ENCODE results near the gene JUP. TPM values are rescaled to one million over a fixed set of nuclear protein-coding genes. Genes with fewer than 3 reads are reported as not detected.
"Not testable (repeated sequence)": the region's sequence is repeated elsewhere in the genome, so short reads cannot be mapped to it uniquely, and the experiment has no call there.

The JUP gene
- total RNA-seq, 1 donor from 2014 or later: 1.3 TPM

- intact Hi-C loops (cut with micrococcal nuclease): no loop called here
- Mint-ChIP-seq H3K27me3 (ENCODE audit: low read depth) (peaks cover 32% of the 10 kb centered on the region), H3K4me3 (ENCODE audit: low read depth) (no peak overlapping the region), H3K4me1 (ENCODE audit: low read depth) (peaks cover 17% of the 10 kb centered on the region), H3K9me3 (no peaks in the 10 kb centered on the region), H3K27ac (no peak overlapping the region), H3K36me3 (ENCODE audit: low read depth) (no peaks in the 10 kb centered on the region)
- no peak for DNase-seq (ENCODE audit: low spot score)
Observed at GRCh38 chr17:41784207-41784744, 2.2 kb downstream of the JUP start.

- no peak for DNase-seq (ENCODE audit: low spot score)
- Mint-ChIP-seq H3K36me3 (ENCODE audit: low read depth) (no peaks in the 10 kb centered on the region), H3K4me1 (ENCODE audit: low read depth) (peaks cover 15% of the 10 kb centered on the region), H3K27ac (no peak overlapping the region), H3K9me3 (no peaks in the 10 kb centered on the region), H3K4me3 (ENCODE audit: low read depth) (no peak overlapping the region), H3K27me3 (ENCODE audit: low read depth) (peaks cover 22% of the 10 kb centered on the region)
- intact Hi-C loops (cut with micrococcal nuclease): no loop called here
Observed at GRCh38 chr17:41782142-41782541, 4.4 kb downstream of the JUP start.

- Mint-ChIP-seq H3K27me3 (ENCODE audit: low read depth) (peaks cover 17% of the 10 kb centered on the region), H3K36me3 (ENCODE audit: low read depth) (no peaks in the 10 kb centered on the region), H3K4me3 (ENCODE audit: low read depth) (no peak overlapping the region), H3K27ac (no peak overlapping the region), H3K4me1 (ENCODE audit: low read depth) (peaks cover 11% of the 10 kb centered on the region), H3K9me3 (no peaks in the 10 kb centered on the region)
- intact Hi-C loops (cut with micrococcal nuclease): no loop called here
- DNase-seq (ENCODE audit: low spot score): no peak
Observed at GRCh38 chr17:41781404-41782110, 5.0 kb downstream of the JUP start.

DNA sequence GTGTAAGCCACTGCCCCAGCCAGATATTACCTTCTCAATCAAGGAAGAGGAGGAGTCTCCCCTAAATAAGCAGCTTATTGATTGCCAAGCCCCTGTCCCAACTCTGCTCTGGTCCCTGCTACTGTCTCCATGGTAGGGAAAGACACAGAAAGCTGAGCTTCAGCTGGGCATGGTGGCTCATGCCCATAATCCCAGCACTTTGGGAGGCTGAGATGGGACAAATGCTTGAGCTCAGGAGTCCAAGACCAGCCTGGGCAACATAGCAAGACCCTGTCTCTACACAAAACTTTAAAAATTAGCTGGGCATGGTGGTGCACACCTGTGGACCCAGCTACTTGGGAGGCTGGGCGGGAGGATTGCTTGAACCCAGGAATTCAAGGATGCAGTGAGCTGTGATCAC, 6.6 kb downstream of the JUP start:
- no peak for DNase-seq (ENCODE audit: low spot score)
- Mint-ChIP-seq H3K27ac (no peak overlapping the region), H3K4me1 (ENCODE audit: low read depth) (peaks cover 11% of the 10 kb centered on the region), H3K27me3 (ENCODE audit: low read depth) (peaks cover 16% of the 10 kb centered on the region), H3K36me3 (ENCODE audit: low read depth) (no peaks in the 10 kb centered on the region), H3K9me3 (no peaks in the 10 kb centered on the region), H3K4me3 (ENCODE audit: low read depth) (no peak overlapping the region)
- intact Hi-C loops (cut with micrococcal nuclease): no loop called here

DNA sequence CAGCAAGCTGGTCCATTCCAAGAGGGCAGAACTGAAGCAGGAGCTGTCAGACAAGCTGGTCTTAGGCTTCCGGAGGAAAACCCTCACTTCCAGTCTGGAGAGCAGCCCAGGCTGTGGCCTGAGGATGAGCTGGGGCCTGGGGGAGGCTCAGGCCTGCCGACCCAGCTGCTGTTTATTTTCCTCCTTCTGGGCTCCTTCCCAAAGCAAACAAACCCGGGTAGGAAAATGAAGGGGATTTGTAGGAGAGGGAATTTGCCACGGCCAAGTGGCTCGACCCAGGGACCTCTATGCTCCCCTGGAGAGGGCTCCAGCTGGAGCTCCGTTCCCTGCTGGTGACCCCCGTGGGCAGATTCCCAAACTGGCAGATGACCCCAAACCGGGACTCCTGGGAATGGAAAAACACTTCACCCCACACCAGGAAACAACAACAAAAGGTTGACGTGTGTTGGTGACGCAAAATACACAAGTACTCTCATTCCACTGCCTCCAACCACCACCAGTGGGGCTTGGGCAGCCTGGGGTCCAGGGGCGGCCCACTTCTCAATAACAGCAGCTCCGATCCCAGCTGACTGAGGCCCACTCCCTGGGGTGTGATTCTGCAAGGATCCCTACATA, 8.8 kb downstream of the JUP start:
- Mint-ChIP-seq H3K27me3 (ENCODE audit: low read depth) (peaks cover 7% of the 10 kb centered on the region), H3K27ac (no peak overlapping the region), H3K9me3 (no peaks in the 10 kb centered on the region), H3K4me1 (ENCODE audit: low read depth) (no peaks in the 10 kb centered on the region), H3K4me3 (ENCODE audit: low read depth) (no peak overlapping the region), H3K36me3 (ENCODE audit: low read depth) (no peaks in the 10 kb centered on the region)
- intact Hi-C loops (cut with micrococcal nuclease): no loop called here
- no peak for DNase-seq (ENCODE audit: low spot score)

GRCh38 chr17:41777157-41777573, 9.3 kb downstream of the JUP start:
- DNase-seq (ENCODE audit: low spot score): no peak
- no peaks in the 10 kb centered on the region for H3K9me3 Mint-ChIP-seq
- no peak overlapping the region for H3K4me3 Mint-ChIP-seq (ENCODE audit: low read depth)
- H3K27ac Mint-ChIP-seq: no peak overlapping the region
- no peaks in the 10 kb centered on the region for H3K36me3 Mint-ChIP-seq (ENCODE audit: low read depth)
- H3K27me3 Mint-ChIP-seq (ENCODE audit: low read depth): peaks cover 2% of the 10 kb centered on the region
- H3K4me1 Mint-ChIP-seq (ENCODE audit: low read depth): no peaks in the 10 kb centered on the region
- intact Hi-C loops (cut with micrococcal nuclease): no loop called here

DNA sequence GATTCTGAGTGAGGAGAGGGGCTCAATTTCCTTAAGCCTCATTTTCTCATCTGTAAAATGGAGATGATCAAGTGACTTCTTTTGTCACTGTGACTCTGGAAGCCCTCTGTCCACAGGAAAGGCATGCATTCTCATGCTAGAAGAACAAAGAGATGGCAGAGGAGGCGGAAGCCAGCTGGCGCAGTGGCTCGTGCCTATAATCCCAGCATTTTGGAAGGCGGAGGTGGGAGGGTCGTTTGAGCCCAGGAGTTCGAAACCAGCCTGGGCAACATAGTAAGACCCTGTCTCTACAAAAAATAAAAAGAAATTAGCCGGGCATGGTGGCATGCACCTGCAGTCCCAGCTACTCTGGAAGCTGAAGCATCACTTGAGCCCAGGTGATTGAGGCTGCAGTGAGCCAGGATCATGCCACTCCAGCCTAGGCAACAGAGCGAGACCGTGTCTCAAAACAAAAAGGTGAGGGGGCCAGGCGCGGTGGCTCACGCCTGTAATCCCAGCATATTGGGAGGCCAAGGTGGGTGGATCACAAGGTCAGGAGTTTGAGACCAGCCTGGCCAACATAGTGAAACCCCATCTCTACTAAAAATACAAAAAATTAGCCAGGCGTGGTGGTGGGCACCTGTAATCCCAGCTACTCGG, 10.1 kb downstream of the JUP start:
- H3K27me3 Mint-ChIP-seq (ENCODE audit: low read depth); H3K27ac Mint-ChIP-seq; H3K9me3 Mint-ChIP-seq; intact Hi-C loops (cut with micrococcal nuclease); H3K36me3 Mint-ChIP-seq (ENCODE audit: low read depth); DNase-seq (ENCODE audit: low spot score); H3K4me3 Mint-ChIP-seq (ENCODE audit: low read depth); H3K4me1 Mint-ChIP-seq (ENCODE audit: low read depth): not testable (repeated sequence)

- H3K27ac Mint-ChIP-seq: no peak overlapping the region
- H3K4me1 Mint-ChIP-seq (ENCODE audit: low read depth): no peaks in the 10 kb centered on the region
- H3K27me3 Mint-ChIP-seq (ENCODE audit: low read depth): no peaks in the 10 kb centered on the region
- intact Hi-C loops (cut with micrococcal nuclease): no loop called here
- H3K4me3 Mint-ChIP-seq (ENCODE audit: low read depth): no peak overlapping the region
- H3K36me3 Mint-ChIP-seq (ENCODE audit: low read depth): no peaks in the 10 kb centered on the region
- no peaks in the 10 kb centered on the region for H3K9me3 Mint-ChIP-seq
- no peak for DNase-seq (ENCODE audit: low spot score)
Observed at GRCh38 chr17:41775394-41776226, 10.9 kb downstream of the JUP start.

DNA sequence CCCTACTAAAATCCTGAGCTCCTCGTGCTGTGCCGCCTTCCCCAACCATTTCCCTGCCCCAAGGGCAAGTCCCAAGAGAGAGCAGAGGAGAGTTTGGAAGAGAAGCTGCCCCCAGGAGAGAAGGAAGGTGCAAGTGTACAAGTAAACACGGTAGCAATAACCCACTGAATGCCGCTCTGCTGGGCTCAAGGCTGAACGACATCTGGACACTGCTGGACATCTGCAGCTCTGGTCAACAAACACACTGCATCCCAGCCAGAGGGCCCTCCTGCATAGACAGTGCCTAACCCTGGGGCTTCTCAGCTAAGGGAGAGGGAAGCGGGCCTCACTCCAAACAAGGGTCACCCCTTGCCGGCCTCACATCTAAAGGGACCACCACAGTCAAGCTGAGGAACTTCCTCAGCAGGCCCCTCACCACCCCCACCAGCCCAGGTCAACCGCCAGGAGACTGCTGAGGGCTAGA, 12.7 kb downstream of the JUP start:
- H3K36me3 Mint-ChIP-seq (ENCODE audit: low read depth): no peaks in the 10 kb centered on the region
- intact Hi-C loops (cut with micrococcal nuclease): no loop called here
- no peak overlapping the region for H3K27ac Mint-ChIP-seq
- no peak overlapping the region for H3K4me3 Mint-ChIP-seq (ENCODE audit: low read depth)
- no peaks in the 10 kb centered on the region for H3K4me1 Mint-ChIP-seq (ENCODE audit: low read depth)
- DNase-seq (ENCODE audit: low spot score): no peak
- no peaks in the 10 kb centered on the region for H3K27me3 Mint-ChIP-seq (ENCODE audit: low read depth)
- no peaks in the 10 kb centered on the region for H3K9me3 Mint-ChIP-seq

- no peaks in the 10 kb centered on the region for H3K27me3 Mint-ChIP-seq (ENCODE audit: low read depth)
- H3K27ac Mint-ChIP-seq: no peak overlapping the region
- no peaks in the 10 kb centered on the region for H3K36me3 Mint-ChIP-seq (ENCODE audit: low read depth)
- no peak overlapping the region for H3K4me3 Mint-ChIP-seq (ENCODE audit: low read depth)
- no peak for DNase-seq (ENCODE audit: low spot score)
- no peaks in the 10 kb centered on the region for H3K9me3 Mint-ChIP-seq
- intact Hi-C loops (cut with micrococcal nuclease): no loop called here
- no peaks in the 10 kb centered on the region for H3K4me1 Mint-ChIP-seq (ENCODE audit: low read depth)
Observed at GRCh38 chr17:41773190-41773588, 13.3 kb downstream of the JUP start.

- intact Hi-C loops (cut with micrococcal nuclease): no loop called here
- H3K4me1 Mint-ChIP-seq (ENCODE audit: low read depth): no peaks in the 10 kb centered on the region
- H3K27ac Mint-ChIP-seq: no peak overlapping the region
- no peak for DNase-seq (ENCODE audit: low spot score)
- no peaks in the 10 kb centered on the region for H3K36me3 Mint-ChIP-seq (ENCODE audit: low read depth)
- H3K27me3 Mint-ChIP-seq (ENCODE audit: low read depth): no peaks in the 10 kb centered on the region
- H3K9me3 Mint-ChIP-seq: no peaks in the 10 kb centered on the region
- no peak overlapping the region for H3K4me3 Mint-ChIP-seq (ENCODE audit: low read depth)
Observed at GRCh38 chr17:41772586-41773189, 13.8 kb downstream of the JUP start.

DNA sequence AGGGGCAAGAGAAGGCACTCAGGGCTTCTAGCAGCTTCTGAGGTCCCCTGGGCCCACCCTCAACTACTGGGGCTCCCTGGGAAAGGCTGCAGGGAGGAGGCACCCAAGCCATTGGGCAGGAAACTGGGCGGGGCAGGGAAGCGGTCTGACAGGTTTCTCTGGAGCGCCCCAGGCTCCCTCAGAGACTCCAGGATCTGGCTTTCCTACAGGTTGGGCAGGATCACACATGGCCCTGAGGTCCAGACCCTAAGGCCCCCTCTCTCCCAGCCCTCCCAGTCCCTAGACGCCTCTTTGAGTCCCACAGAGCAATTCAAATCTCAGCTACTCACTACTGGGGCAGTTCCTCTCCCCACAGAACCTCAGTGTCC, 14.3 kb downstream of the JUP start:
- Mint-ChIP-seq H3K27me3 (ENCODE audit: low read depth) (no peaks in the 10 kb centered on the region), H3K9me3 (no peaks in the 10 kb centered on the region), H3K4me1 (ENCODE audit: low read depth) (no peaks in the 10 kb centered on the region), H3K27ac (no peak overlapping the region), H3K4me3 (ENCODE audit: low read depth) (no peak overlapping the region), H3K36me3 (ENCODE audit: low read depth) (no peaks in the 10 kb centered on the region)
- intact Hi-C loops (cut with micrococcal nuclease): no loop called here
- no peak for DNase-seq (ENCODE audit: low spot score)
